Measurements from ENCODE around the gene EPHA6.
A peak's percentile ranks its signal among the peaks of the same experiment; 100 is the strongest.
"Not testable (repeated sequence)": the region's sequence is repeated elsewhere in the genome, so short reads cannot be mapped to it uniquely, and the experiment has no call there.

Gene EPHA6

GRCh38 chr3:97010881-97011657 lies 196.7 kb downstream of the EPHA6 start:
- DNase-seq (ENCODE audit: low spot score): no peak

GRCh38 chr3:97021778-97022177 lies 207.4 kb downstream of the EPHA6 start:
- DNase-seq (ENCODE audit: low spot score): no peak

- DNase-seq (ENCODE audit: low spot score): not testable (repeated sequence)
Observed at GRCh38 chr3:97025612-97026011, 211.2 kb downstream of the EPHA6 start.

- no peak for DNase-seq (ENCODE audit: low spot score)
Observed at GRCh38 chr3:97029972-97030371, 215.6 kb downstream of the EPHA6 start.

GRCh38 chr3:97037294-97037943 lies 223.0 kb downstream of the EPHA6 start:
- no peak for DNase-seq (ENCODE audit: low spot score)

GRCh38 chr3:97043411-97043810 lies 229.0 kb downstream of the EPHA6 start:
- no peak for DNase-seq (ENCODE audit: low spot score)

GRCh38 chr3:97057365-97057764 lies 243.0 kb downstream of the EPHA6 start:
- no peak for DNase-seq (ENCODE audit: low spot score)

GRCh38 chr3:97059168-97059567 lies 244.8 kb downstream of the EPHA6 start:
- DNase-seq (ENCODE audit: low spot score): no peak

GRCh38 chr3:97066531-97066930 lies 252.1 kb downstream of the EPHA6 start:
- no peak for DNase-seq (ENCODE audit: low spot score)

- no peak for DNase-seq (ENCODE audit: low spot score)
Observed at GRCh38 chr3:97070302-97070701, 255.9 kb downstream of the EPHA6 start.

GRCh38 chr3:97074546-97074945 lies 260.2 kb downstream of the EPHA6 start:
- no peak for DNase-seq (ENCODE audit: low spot score)

- no peak for DNase-seq (ENCODE audit: low spot score)
Observed at GRCh38 chr3:97076673-97077072, 262.3 kb downstream of the EPHA6 start.

GRCh38 chr3:97089621-97090020 lies 275.2 kb downstream of the EPHA6 start:
- DNase-seq (ENCODE audit: low spot score): no peak

GRCh38 chr3:97102641-97103040 lies 288.2 kb downstream of the EPHA6 start:
- no peak for DNase-seq (ENCODE audit: low spot score)

GRCh38 chr3:97105989-97106651 lies 291.7 kb downstream of the EPHA6 start:
- DNase-seq (ENCODE audit: low spot score): no peak

- DNase-seq (ENCODE audit: low spot score): no peak
Observed at GRCh38 chr3:97106652-97106989, 292.2 kb downstream of the EPHA6 start.

GRCh38 chr3:97108136-97108535 lies 293.7 kb downstream of the EPHA6 start:
- DNase-seq (ENCODE audit: low spot score): no peak

GRCh38 chr3:97111244-97111643 lies 296.9 kb downstream of the EPHA6 start:
- DNase-seq (ENCODE audit: low spot score): no peak

GRCh38 chr3:97121386-97121785 lies 307.0 kb downstream of the EPHA6 start:
- DNase-seq (ENCODE audit: low spot score): no peak

- no peak for DNase-seq (ENCODE audit: low spot score)
Observed at GRCh38 chr3:97125902-97126499, 311.6 kb downstream of the EPHA6 start.

- peak; percentile 42 for DNase-seq (ENCODE audit: low spot score)
Observed at GRCh38 chr3:97131476-97131875, 317.1 kb downstream of the EPHA6 start.

GRCh38 chr3:97138914-97139541 lies 324.6 kb downstream of the EPHA6 start:
- no peak for DNase-seq (ENCODE audit: low spot score)
